ENCODE data around the gene OTOG.

DNA sequence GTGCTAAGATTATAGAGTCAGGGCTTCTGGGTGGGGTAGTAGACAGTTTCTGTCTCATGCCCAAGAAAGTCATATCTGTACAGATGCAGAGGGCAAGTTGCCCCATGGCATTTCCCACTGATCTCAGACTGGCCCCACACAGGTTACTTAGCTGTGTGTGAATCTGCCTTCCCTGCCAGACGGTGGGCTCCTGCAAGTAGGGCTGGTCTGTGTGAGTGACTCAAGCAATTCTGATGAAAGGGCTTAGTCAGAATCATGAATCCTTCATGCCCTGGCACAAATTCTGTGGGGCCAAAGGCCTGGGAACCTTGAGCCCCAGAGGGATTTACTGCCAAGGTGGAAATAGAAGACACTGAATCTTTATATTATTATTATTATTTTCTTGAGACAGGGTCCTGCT, 33.2 kb upstream of the OTOG start:
- TF ChIP-seq, protein P1, sequence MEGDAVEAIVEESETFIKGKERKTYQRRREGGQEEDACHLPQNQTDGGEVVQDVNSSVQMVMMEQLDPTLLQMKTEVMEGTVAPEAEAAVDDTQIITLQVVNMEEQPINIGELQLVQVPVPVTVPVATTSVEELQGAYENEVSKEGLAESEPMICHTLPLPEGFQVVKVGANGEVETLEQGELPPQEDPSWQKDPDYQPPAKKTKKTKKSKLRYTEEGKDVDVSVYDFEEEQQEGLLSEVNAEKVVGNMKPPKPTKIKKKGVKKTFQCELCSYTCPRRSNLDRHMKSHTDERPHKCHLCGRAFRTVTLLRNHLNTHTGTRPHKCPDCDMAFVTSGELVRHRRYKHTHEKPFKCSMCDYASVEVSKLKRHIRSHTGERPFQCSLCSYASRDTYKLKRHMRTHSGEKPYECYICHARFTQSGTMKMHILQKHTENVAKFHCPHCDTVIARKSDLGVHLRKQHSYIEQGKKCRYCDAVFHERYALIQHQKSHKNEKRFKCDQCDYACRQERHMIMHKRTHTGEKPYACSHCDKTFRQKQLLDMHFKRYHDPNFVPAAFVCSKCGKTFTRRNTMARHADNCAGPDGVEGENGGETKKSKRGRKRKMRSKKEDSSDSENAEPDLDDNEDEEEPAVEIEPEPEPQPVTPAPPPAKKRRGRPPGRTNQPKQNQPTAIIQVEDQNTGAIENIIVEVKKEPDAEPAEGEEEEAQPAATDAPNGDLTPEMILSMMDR (IDR thresholded peaks at IDR 0.05), result no peak
- TF ChIP-seq EP300 (IDR thresholded peaks at IDR 0.05) (no peak), POLR2A (IDR thresholded peaks at IDR 0.05) (no peak), POLR2AphosphoS5 (IDR thresholded peaks at IDR 0.05) (no peak)
